ENCODE results near the gene RGS16.
A peak's percentile ranks its signal among the peaks of the same experiment; 100 is the strongest.

The RGS16 gene

DNA sequence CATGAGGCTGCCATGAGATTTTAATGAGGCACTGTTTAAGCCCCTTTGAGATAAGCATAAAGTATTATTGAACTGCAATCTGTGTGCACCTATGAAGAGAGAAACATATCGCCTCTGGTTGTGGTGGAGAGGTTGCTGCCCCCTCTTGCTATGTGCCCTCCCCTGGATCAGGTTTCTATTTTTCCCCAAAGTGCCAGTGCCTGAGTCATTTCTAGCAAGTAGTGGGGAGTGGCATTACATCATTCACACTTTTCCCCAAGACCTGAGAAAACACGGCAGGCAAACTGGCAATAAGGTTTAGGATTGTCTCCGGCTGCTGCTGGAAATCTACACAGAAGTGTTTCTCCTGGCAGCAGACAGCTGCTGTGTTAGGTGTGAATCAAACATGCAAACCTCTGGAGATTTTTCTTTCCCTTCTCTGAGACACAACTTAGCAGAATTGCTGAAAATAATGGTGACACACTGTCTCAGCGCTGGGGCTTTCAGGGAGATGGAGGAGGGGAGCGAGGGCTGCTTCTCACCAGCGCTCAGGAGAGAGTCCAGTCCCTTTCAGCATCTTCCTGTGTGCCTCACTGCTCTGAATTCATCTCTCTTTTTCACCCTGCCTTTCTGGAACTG, 13.7 kb upstream of the RGS16 start:
- peak; percentile 75 for DNase-seq (ENCODE audit: low read depth, low spot score)
- in situ Hi-C loops (cut with HindIII; ENCODE audit: low sequenced_read_pairs) = no loop called here
- TF ChIP-seq, protein P1, sequence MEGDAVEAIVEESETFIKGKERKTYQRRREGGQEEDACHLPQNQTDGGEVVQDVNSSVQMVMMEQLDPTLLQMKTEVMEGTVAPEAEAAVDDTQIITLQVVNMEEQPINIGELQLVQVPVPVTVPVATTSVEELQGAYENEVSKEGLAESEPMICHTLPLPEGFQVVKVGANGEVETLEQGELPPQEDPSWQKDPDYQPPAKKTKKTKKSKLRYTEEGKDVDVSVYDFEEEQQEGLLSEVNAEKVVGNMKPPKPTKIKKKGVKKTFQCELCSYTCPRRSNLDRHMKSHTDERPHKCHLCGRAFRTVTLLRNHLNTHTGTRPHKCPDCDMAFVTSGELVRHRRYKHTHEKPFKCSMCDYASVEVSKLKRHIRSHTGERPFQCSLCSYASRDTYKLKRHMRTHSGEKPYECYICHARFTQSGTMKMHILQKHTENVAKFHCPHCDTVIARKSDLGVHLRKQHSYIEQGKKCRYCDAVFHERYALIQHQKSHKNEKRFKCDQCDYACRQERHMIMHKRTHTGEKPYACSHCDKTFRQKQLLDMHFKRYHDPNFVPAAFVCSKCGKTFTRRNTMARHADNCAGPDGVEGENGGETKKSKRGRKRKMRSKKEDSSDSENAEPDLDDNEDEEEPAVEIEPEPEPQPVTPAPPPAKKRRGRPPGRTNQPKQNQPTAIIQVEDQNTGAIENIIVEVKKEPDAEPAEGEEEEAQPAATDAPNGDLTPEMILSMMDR (IDR thresholded peaks at IDR 0.05; ENCODE audit: low read depth, low read length) = no peak
- H3K4me3 ChIP-seq (ENCODE audit: low read depth, low read length) = no peak overlapping the region

DNA sequence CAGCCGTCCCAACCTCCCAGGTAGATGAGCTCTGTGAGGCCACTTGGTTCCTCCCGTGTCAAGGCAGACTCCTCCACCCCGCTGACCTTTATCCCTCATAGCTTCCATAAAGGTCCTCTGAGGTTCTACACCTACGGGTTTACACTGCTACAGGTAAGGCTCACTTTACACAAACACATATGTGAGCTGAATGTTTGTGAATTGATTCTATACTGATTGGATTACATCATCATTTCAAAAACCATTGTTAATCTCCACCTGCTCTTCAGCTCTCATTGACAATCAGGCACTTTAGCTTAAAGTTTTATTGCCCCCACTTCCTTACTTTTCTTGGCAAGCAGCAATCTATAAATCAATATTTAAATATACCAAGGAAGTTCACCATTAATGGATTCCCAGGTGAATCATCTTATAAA, 12.8 kb upstream of the RGS16 start:
- no peak for DNase-seq (ENCODE audit: low read depth, low spot score)
- in situ Hi-C loops (cut with HindIII; ENCODE audit: low sequenced_read_pairs) = no loop called here
- H3K4me3 ChIP-seq (ENCODE audit: low read depth, low read length) = no peak overlapping the region
- TF ChIP-seq, protein P1 (IDR thresholded peaks at IDR 0.05; ENCODE audit: low read depth, low read length) = no peak

DNA sequence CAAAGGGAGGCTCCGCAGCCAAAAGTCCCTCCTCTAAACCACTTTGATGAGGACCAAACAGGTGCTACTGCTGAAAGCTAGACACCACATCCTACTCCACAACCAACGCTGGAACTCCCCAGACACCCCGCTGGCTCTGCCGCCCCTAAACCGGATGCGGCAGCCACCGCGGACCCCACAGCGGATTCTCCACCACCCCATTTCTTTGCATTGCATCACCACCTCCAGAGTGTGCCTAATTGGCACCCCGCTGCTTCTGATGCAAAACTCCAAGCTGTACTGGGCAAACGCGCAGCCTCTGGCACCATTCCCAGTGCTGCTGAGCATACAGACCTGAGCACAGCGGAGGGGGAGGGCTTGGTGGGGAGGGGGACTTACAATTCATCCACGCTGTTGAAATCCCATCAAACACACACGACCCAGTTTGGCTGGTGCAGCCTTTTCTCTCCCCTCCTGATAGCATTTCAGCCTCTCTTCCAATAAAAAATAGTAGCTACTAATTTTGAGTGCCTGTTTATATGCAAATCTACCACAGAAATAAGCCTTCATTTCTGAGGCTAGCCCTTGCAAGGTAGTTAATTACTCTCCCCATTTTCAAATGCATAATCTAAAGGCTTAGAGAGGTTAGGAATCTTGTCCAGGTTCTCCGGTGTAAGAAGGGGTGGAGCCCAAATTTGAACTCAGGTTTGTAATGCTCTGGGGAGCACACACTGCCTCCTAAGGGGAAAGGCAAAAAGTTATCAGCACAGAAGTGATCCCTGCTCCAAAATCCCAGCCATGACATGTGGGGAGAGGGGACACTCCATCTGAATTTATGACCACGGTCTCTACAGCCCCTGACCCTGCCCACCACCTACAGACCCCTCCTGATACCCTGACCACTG, 12.2 kb upstream of the RGS16 start:
- TF ChIP-seq, protein P1 (IDR thresholded peaks at IDR 0.05; ENCODE audit: low read depth, low read length) = no peak
- peak; percentile 95 for DNase-seq (ENCODE audit: low read depth, low spot score)
- H3K4me3 ChIP-seq (ENCODE audit: low read depth, low read length) = no peak overlapping the region
- in situ Hi-C loops (cut with HindIII; ENCODE audit: low sequenced_read_pairs) = no loop called here

DNA sequence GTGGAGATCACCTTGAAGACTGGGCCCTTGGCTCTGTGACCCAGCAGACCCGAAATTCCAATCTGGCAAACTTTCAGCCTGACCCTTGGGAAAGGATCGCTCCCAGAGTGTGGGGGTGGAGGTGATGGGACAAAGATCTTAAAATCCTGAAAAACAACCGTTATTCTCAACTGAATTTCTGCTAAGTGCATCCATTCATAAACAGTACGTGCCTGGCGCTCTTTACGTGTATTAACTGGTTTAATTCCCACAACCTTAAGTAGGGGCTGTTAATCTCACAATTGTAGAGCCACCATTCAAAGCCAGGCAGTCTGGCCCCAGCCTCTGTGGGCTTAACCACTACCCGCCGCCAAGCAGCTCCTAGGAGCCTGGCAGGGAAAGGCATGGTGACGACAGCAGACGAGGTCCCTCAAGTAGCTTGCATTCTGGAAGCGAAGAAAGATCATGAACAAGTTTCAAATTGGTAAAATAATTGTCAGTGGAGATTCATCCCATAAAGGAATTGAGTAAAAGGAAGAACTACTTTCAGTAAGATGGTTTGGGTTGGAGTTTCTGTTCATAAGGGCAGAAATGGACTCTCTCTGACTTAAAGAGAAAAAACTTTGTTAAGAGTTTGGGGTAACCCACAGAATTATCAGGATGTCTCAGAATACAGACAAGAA, 11.4 kb upstream of the RGS16 start:
- TF ChIP-seq, protein P1 (IDR thresholded peaks at IDR 0.05; ENCODE audit: low read depth, low read length) = no peak
- in situ Hi-C loops (cut with HindIII; ENCODE audit: low sequenced_read_pairs) = no loop called here
- H3K4me3 ChIP-seq (ENCODE audit: low read depth, low read length) = peak overlapping the region; percentile 40
- peak; percentile 78 for DNase-seq (ENCODE audit: low read depth, low spot score)

DNA sequence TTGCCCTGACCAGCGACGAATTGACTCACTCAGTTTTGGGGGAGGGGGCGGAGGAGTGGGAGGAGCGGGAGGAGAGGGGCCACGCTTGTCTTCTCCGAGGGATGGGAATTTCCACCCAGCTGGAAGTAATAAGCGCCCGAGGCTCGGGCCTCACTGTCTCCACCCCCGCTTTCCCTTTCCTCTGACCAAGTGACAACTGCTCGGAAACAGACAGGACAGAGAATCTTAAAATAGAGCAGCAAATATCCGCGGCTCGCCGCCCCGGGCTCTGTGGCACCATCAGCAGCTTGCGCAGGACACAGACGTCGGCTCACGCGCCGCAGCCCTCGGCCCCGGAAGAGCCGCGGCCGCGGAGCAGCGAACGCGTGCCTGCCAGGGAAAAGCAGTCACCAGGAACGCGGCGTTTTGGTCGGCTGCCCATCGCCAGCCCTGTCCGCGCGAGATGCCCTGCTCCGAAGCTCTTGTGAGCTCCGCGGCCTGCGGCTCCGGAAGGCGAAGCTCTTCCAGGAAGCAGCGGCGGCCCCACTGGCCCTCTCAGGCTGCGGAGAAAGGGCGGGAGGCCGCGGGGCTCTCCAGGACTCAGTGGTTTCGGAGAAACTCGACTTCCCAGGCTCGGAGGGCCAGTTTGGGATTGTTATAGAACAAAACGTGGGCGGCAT, 10.7 kb upstream of the RGS16 start:
- in situ Hi-C loops (cut with HindIII; ENCODE audit: low sequenced_read_pairs) = no loop called here
- peak; percentile 87 for DNase-seq (ENCODE audit: low read depth, low spot score)
- H3K4me3 ChIP-seq (ENCODE audit: low read depth, low read length) = peak overlapping the region; percentile 40
- TF ChIP-seq, protein P1 (IDR thresholded peaks at IDR 0.05; ENCODE audit: low read depth, low read length) = no peak

DNA sequence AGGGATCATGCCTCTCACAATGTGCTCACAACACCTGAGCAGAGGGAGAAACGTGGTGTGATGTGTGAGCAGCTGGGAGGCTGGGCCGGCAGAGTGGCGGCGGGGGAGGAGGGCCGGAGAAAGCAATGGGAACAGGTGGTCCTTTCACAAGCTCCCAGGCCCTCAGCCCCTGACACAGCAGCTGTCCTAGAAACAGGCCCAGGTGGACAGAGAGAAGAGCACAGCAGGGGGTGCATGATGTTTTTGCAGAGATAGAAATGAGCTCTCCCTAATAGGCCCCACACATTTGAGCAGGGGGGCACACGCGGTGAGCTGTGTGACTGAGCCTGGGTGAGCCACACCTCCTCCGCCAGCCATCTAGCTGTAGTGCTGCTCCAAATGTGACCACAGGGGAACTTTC, 7.6 kb upstream of the RGS16 start:
- H3K4me3 ChIP-seq (ENCODE audit: low read depth, low read length) = no peak overlapping the region
- in situ Hi-C loops (cut with HindIII; ENCODE audit: low sequenced_read_pairs) = no loop called here
- no peak for DNase-seq (ENCODE audit: low read depth, low spot score)
- TF ChIP-seq, protein P1 (IDR thresholded peaks at IDR 0.05; ENCODE audit: low read depth, low read length) = no peak
